Inflammatory macrophage treated with lipopolysaccharide for 1 hour (primary cell): ENCODE results near the gene SHMT2.

Experiments used
- DNase-seq, 2 donors: peaks; one replicate each; pipeline ENCODE4 v3.0.0-alpha.2; 2020 to 2022

SHMT2 gene

DNA sequence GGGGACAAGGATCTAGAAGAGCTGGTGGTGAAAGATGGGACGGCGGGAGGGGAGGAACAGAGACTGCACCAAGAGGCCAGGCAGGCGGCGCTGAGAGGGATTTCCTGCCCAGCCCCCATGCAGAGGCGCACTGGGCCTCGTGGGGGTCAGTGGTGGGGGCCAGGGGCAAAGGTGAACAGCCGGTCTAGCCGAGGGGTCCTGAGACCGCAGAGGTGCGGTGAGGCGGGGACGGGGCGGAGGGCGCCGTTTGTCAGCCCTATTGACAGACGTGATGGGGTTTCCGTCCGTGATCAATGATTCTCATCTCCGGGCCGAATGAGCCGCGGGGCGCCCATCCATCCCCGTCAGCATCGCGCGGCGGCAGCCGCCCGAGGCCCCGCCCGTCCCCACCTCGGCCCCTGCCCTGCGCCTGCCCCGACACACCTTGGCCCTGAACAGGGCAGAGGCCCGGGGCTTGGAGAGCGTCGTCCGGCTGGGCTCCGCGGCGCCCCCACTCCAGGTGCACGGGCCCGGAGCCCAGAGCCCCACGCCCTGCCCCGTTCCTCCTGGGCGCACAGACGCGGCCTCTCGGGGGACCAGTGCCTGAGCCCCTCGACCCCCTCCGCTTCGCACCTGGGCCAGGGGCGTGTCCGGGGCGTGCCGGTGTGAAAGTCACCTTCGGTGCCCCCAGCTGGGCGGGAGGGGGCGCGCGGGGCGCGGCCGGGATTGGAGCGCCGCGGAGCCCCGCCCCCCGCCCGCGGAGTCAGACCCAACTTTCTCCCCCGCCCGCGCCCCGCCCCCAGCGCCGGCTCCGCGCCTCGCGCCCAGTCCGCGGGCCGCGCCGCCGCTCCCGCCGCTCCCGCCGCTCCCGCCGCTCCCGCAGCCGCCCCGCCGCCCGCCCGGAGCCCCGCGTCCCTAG lies 13.2 kb upstream of the SHMT2 start, which contains the start of gene NXPH4:
TSS of gene NXPH4 (plus strand) at position 781 of the 898 bp plus-strand sequence. CDS start 176 bp downstream, outside the sequence.
- no peak for DNase-seq

- no peak for DNase-seq
Observed at GRCh38 chr12:57216921-57217879, 12.3 kb upstream of the SHMT2 start.

DNA sequence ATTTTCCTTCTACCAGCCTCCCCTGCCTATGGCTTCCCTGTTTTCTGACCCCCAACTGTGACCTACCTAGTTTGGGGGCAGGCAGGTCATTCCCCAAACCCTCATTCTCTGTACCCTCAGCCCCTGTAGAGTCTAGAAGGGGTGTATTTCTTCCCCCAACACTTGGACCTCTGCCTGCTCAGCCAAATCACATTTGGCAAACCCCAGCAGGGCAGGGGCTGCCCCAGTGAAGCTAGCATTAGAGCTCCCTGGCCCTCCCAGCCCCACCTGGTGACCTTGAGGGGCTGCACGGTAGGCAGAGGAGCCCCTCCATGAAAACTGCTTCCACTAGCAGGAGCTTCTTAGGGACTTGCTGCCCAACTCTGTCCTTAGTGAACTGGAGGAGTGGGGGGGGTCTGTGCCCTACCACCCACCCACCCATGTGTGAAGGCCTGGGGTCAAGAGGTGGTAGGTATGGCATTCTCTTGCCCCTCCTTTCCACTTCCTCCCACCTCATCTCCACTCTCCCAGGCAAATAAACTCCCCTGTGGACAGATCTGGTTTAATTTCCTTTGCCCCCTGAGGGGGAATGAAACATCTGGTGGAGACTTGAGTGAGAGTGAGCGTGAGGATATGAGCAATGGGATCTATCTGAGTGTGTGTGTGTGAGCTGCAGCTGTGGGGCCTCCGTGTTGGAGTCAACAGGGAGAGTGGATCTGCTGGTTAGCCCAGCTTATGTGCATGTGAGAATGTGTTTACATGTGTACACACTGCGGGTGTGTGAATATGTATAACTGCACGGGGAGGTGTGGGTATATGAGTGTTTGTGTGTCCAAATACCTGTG lies 11.3 kb upstream of the SHMT2 start:
- DNase-seq = no peak

GRCh38 chr12:57219205-57219992 lies 10.1 kb upstream of the SHMT2 start:
- no peak for DNase-seq

DNA sequence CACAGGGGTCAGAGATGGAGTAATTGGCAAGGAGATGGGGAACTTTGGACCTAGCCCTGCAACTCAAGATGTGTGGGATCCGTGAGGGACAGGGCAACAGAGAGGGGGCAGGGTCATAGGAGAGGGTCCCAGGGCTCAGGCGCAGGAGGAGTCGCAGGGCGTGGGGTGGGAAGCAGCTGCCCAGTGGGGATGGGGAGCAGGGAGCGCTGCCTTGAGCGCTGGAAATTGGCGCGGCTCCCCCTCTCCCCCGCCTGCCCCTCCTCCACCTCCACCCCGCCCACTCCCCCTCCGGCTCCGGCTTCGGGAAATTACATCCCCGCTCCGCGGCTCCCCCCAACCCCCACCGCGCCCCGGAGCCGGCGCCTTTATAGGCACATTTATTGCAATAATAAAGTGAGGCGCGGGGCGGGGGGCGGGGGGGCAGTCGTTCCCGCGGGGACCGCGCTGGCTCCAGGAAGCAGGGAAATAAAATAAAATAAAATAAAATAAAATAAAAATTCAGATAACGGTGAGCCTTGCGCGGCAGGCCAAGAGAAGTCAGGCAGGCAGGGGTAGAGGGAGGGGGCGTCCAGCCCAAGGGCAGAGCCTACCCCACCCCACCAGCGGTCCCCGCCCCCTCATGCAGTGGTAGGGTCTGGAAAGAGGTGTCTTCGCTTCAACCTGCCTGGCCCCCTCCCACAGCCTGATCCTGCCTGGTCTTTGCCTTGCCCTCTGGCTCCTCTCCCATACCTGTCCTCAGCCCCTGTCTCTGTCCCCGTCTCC lies 9.3 kb upstream of the SHMT2 start:
- no peak for DNase-seq

GRCh38 chr12:57220770-57221168 lies 8.7 kb upstream of the SHMT2 start:
- no peak for DNase-seq

DNA sequence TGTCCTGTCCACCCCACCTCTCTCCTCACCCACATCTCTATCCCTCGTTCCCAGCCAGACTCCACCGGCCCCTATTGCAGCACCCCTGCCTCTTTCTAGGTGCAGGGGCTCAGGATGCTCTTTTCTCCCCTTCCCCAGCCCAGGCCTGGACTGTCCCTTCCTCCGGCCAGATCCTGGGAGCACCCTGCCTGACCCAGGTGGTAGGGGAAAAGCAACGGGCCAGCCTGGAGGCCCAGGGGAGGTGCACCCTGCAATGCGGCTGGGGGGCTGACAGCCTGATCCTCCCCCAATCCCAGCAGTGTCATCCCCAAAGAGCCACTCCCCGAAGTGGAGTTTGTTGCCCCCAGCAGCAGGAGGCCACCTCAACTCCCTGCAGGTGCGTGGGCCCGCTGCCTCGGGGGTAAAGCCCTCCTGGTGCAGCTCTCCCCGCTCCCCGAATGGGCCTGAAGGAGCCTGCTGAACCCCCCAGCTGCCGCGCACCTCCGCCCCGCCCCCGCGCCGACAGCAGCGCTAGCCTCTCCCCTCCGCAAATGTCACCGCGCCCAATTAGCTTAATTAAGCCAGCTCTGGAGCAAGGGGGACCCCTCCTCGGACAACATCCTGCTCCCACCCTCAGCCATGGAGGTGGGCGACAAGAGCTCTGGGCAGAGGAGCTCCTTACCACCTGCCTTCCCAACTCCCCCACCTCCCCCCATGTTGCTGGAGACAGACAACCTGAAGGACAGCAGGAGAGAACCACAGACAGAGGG lies 8.2 kb upstream of the SHMT2 start:
- DNase-seq = no peak

DNA sequence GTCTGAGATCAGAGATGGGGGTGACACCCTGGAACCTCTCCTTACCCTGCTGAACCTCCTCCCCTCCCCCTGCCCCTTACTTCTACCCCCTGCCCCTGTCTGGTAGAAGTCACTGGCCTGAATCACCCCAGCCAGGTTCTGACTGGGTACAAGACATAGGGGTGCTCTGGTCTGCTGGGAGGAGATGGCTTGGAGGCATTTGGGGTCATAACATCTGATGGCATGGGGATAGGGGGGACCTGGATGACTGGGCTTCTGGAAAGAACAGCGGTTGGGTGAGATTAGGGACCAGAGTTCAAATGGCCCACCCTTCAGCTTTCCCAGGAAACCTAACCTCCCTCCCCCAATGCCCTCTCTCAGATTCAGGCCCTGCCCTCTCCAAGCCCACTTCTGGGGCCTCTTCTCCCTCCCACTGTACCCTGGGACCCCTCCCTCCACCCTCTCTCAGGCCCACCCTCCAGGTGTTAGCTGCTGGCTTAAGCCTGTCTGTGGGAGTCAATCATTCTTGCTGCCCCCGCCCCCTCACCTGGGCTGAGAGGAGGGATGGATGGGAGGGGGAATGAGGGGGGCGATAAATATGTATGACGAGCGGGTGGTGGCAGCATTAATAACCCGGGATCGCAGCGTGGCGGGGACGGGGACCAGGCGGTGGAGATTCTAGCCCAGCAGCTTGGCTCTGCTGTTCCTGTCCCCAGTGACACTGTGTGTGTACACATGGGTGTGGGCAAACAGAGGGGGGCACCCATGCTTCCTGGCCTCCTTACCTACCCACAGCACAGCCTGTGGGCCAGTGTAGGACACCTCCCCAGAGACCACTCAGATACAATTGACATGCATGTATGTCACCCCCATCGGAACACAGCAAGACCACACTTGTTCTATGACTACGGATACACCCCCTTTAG lies 7.0 kb upstream of the SHMT2 start:
- DNase-seq = no peak

GRCh38 chr12:57223191-57224165 lies 6.0 kb upstream of the SHMT2 start:
- DNase-seq = no peak

DNA sequence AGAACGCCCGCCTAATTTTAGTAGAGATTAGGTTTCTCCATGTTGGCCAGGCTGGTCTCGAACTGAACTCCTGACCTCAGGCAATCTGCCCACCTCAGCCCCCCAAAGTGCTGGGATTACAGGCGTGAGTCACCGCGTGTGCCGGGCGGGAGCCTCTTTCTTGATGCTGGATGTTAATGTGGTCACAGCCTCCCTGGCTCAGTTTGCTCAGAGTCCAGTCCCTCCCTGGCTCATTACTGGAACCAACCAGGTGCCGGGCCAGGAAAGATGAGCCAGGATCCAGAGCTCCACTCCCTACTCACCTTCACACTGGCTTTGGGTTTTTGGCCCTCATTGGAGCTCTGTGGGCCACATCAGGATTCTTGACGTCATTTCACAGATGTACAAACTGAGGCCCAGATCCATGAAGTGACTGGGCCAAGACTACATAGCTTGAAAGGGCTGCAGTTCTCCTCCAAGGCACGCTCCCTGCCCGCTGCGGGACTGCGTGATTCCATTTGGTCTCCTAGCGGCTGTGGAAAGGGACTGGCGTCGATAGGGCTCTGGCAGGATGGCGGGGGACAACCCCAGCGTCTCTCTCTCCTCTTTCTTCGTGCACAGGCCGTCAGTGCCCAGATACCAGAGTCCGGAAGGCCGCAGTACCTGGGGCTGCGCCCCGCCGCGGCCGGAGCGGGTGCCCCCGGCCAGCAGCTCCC lies 5.1 kb upstream of the SHMT2 start:
- DNase-seq = no peak

- DNase-seq = peak; percentile 57 to 84
Observed at GRCh38 chr12:57224973-57225679, 4.4 kb upstream of the SHMT2 start.

DNA sequence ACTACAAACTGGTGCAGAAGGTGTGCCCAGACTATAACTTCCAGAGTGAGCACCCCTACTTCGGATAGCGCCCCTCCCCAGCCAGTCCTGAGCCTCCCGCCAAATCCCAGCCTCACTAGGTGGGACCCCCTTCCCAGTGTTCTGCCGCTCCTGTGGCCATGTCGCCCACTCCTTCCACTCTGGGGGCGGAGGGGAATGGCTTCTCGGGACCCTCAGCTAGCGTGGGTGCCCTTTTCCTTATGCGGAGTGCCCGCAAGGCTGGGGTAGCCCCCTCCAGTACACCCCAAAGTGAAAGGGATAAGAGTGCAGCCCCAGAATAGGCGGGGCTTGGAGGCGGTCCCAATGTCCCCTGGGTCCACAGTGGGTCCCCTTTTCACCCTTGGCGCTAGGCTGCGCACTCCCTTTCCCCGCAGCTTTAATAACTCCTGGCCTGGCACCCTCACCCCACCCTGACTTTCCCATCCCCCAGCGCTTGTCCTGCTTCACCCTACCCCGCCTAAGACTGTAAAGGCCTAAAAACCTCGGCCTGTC lies 3.8 kb upstream of the SHMT2 start:
- DNase-seq = no peak

GRCh38 chr12:57226588-57227314 lies 2.8 kb upstream of the SHMT2 start:
- no peak for DNase-seq

GRCh38 chr12:57227315-57228115 lies 2.0 kb upstream of the SHMT2 start:
- DNase-seq = no peak
